AG08396 (cell line): ENCODE data around the gene TCHP.
"Not testable (repeated sequence)": the region's sequence is repeated elsewhere in the genome, so short reads cannot be mapped to it uniquely, and the experiment has no call there.

Source experiments
- DNase-seq: peaks from one replicate; pipeline ENCODE4 v3.0.0; 2012; ENCODE audit warnings: low spot score, mixed read lengths

Gene TCHP

GRCh38 chr12:109879351-109880042 is 20.6 kb upstream of the TCHP start:
- DNase-seq = no peak

DNA sequence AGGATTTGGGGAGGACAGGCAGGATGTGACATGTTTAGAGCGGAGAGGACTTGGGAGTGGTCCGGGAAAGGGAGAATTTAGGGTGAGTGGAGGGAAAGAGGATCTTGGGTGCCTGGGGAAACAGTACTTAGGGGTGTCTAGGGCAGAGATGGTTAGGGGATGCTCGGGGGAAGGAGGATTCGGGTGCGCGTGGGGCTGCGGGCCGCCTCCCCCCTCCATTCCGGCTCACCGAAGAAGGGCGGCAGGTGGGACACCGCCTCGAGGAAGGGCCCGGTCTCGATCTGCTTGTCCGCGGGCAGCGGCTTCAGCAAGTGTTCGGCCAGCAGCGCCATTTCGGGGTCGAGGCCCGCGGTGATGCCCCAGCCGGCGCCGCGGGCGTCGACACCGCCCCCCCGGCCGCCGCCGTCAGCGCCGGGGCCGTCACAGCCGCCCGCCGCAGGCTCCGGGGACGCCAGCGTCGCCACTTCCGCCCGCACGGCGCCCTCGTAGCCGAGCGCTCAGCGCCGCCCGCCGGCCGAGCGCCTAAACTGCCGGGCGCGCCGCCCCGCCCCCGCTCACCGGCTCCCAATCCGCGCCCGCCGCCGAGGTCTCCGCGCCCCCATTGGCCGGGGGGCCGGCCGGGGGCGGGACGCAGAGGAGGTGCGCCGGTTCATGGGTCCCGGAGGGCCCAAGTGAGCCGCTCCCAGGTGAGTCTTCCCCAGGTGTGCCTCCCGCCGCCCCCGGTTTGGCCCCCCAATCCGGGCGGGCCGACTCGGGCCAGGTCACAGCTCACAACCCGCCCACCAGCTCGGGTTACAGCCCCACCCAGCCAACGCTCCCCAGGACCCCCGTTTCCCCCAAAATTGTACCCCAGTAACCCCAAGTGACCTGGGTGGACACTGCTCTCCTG is 19.8 kb upstream of the TCHP start, which contains the start of gene GLTP:
TSS of gene GLTP (minus strand) at position 499 of the 889 bp plus-strand sequence. CDS start at position 332, 167 bp downstream.
- DNase-seq = peak; percentile 97

- DNase-seq = no peak
Observed at GRCh38 chr12:109880938-109881337, 19.1 kb upstream of the TCHP start.

DNA sequence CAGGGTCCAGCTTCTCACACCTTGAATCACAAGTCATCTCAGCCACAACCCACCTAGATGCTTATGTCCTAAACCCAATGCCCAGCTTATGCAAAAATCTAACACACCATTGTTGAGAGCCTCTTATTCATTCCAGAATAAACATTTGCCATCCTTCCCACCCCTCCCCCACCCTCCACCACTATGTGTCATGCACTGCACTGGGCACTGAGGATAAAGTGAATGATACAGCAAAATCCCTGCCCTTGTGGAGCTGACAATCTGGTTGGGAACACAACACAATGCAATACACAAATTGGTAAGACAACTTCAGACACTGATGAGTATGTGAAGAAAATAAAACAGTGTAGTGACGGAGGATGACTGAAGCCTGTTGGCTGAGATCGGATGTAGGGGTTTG is 18.3 kb upstream of the TCHP start:
- DNase-seq = no peak

DNA sequence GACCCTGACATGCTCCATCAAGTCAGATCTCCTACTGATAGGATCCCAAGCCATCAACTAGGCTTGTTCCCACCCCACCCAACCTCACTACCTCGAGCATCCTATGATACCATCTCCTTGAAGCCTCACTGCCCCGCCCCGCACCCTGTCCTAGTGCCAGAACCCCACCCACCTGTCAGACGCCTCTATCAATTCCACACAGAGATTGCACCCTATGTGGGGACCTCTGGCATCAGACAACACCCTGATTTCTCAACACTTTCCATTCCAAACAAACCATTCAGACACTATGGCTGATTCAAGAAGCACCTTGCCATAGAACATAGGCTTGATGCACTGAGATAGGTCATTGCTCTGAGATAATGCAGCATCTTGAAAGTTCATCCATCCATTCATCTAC is 16.6 kb upstream of the TCHP start:
- DNase-seq = no peak

- no peak for DNase-seq
Observed at GRCh38 chr12:109885616-109886015, 14.5 kb upstream of the TCHP start.

DNA sequence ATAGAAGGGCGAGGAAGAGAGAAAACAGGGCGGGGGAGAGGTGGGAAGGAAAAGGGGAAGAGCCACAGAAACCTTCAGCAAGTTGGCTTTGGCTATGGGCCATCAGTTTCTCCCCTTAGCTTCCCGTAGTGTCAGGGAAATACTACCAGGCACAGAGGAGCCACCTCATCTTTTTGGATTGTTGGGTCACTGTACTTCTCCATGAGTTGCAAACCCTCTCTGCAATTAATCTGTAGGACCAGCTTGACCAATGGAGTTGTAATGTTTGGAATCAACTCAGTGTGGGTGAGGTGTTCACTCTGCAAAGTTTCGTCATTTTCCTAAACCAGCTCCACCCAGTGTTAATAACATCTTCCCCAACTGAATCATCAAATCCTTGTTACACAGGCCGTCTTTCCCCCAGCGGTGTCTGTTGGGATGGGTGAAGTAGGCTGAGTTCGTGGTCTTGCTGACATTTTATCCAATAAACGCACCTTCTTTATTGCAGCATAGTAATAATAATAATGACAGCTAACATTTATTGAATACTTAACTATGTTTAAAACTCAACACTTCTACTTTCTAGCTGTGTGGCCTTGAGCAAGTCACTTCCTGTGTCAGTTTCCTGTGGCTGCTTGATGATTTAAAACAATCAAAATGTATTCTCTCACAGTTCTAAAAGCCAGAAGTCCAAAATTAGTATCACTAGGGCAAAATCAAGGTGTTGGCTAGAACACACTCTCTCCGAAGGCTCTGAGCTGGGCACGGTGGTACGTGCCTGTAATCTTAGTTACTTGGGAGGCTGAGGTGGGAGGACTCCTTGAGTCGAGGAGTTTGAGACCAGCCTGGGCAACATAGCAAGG is 11.7 kb upstream of the TCHP start:
- peak; percentile 82 for DNase-seq

DNA sequence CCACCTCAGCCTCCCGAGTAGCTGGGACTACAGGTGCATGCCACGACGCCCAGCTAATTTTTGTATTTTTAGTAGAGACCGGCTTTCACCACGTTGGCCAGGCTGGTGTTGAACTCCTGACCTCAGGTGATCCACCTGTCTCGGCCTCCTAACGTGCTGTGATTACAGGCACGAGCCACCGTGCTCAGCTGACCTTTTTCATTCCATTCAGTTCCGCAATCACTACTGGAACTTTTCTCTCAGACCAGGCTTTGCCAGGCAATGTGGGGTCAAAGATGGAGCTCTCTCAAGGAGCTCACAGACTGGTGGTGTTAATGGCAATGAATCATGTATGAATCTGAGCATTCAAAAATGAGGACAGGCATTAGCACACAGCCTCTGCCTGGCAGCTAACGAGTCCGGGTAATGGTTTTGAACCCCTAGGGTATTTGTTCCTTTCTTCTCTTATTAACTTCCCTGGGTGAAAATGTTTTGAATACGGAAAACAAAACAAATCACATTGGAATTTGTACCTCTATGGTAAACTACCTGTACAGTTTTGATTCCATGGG is 9.4 kb upstream of the TCHP start:
- no peak for DNase-seq

GRCh38 chr12:109891731-109892130 is 8.3 kb upstream of the TCHP start:
- DNase-seq = not testable (repeated sequence)

- no peak for DNase-seq
Observed at GRCh38 chr12:109892165-109892715, 7.8 kb upstream of the TCHP start.

DNA sequence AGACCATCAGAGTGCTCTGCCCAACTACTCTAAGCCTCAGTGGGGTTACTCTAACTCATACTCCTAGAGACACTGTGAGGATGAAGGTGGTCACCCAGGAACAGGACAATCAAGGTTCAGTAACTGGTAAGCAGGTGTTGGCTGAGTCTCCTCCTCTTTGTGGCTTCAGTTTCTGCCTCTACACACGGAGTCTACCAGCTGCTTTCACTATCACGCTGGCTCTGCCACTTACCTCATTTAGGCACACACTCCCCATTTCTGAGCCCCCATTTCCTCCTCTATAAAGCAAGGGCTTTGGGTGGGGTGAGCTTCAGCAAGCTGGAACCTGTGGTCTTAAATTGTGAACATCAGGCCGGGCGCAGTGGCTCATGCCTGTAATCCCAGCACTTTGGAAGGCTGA is 7.3 kb upstream of the TCHP start:
- no peak for DNase-seq

GRCh38 chr12:109893261-109893995 is 6.6 kb upstream of the TCHP start:
- DNase-seq = no peak

- DNase-seq = no peak
Observed at GRCh38 chr12:109894939-109895338, 5.1 kb upstream of the TCHP start.

GRCh38 chr12:109896188-109896587 is 3.9 kb upstream of the TCHP start:
- no peak for DNase-seq

GRCh38 chr12:109897029-109897428 is 3.0 kb upstream of the TCHP start:
- DNase-seq = no peak

GRCh38 chr12:109899345-109899744 is 729 bp upstream of the TCHP start:
- DNase-seq = not testable (repeated sequence)

DNA sequence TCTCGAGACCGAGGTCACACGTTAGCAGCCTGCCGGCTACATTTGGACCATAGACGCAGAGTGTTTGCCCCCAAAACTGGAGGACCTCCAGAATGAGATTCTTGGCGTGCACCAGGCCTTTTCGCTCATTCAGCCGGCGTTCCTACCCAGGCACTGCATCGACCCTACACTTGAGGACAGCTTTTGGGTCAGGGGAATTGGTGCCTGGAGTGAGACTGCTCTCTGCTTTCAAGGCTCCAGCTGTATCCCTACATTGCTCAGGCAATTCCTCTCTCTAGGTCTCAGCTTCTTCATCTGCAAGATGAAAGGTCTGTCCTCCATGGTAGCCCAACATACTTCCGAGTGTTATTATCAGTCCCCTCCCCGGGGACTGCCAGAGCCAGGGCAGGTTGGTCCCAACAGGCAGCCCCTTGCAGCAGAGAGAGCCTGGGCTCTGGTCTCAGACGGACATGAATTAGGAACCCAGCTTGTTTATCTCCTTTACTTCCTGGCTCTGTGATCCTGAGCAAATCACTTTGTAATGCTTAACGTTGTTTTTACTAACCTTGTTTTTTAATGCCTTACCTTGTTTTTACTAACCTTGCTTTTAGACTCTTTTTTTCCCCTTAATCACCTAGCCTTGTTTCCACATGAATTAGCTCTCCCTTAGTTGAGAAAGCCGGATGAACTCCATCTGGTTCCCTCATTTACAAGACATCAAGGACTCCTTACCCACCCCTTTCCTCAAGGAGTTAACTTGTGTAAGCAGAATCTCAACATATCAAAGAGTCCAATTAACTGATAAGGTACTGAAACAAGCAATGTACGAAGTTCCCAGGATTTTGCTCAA is 892 bp downstream of the TCHP start:
- peak; percentile 57 for DNase-seq

- no peak for DNase-seq
Observed at GRCh38 chr12:109902891-109903418, 2.9 kb downstream of the TCHP start.

DNA sequence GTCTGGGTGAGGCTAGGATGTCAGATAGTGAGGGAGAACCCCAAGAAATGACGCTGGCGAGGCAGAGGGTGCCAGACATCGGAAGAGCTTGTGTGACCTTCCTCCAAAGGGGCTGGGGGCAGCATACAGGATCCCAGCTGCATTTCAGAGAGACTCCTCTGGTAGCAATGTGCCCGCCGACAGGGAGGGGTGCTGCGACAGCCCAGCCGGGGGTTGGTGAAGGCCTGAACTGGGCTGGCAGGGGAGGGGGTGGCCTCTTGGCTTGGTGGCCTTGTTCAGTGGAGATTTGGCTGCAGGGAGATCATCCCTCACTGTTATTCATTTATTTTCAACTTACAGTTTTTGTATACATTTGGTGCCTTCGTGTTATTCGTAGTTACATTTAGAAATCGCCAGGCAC is 5.2 kb downstream of the TCHP start:
- DNase-seq = no peak
